Measurements from ENCODE around the gene UBL4B. TPM values are rescaled to one million over a fixed set of nuclear protein-coding genes. Genes with fewer than 3 reads are reported as not detected.

The UBL4B gene
- total RNA-seq, 6 experiments from 2014 or later, result not detected

DNA sequence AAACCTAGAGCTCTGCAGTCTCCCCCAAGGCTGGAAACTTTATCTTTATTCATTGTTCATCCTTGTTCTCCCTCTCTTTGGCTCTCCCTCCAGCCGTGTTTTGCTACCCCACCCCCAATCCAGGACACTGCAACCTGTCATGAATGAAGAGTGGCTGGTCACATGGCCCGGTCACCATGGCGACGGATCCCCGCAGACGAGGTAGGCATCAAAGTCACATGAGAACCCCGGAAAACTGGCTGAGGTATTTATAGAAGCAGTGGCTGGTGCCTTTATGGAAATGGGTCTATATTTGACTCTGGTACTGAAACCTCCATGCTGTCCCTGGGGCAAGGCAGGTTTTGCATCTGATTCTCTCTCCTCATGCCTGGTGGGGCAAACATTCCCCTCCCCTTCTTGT lies 24.7 kb downstream of the UBL4B start:
- Histone ChIP-seq H3K27ac (no peak overlapping the region), H3K9me3 (no peaks in the 10 kb centered on the region), H3K4me3 (no peak overlapping the region), H3K36me3 (no peaks in the 10 kb centered on the region), H3K27me3 (peaks cover 3 to 5% of the 10 kb centered on the region in 2 donors), H3K4me1 (no peaks in the 10 kb centered on the region)
- intact Hi-C loops (cut with DNase I), result no loop called here
- ATAC-seq (no peak), DNase-seq (no peak)
- WGBS (ENCODE audit: insufficient coverage, low coverage, low lambda C conversion rate, missing lambda C conversion rate), result 0% methylated on average over 7 of the region's 7 CpGs
- no peak for TF ChIP-seq POLR2A (IDR thresholded peaks at IDR 0.05)
- TF ChIP-seq, protein P1, sequence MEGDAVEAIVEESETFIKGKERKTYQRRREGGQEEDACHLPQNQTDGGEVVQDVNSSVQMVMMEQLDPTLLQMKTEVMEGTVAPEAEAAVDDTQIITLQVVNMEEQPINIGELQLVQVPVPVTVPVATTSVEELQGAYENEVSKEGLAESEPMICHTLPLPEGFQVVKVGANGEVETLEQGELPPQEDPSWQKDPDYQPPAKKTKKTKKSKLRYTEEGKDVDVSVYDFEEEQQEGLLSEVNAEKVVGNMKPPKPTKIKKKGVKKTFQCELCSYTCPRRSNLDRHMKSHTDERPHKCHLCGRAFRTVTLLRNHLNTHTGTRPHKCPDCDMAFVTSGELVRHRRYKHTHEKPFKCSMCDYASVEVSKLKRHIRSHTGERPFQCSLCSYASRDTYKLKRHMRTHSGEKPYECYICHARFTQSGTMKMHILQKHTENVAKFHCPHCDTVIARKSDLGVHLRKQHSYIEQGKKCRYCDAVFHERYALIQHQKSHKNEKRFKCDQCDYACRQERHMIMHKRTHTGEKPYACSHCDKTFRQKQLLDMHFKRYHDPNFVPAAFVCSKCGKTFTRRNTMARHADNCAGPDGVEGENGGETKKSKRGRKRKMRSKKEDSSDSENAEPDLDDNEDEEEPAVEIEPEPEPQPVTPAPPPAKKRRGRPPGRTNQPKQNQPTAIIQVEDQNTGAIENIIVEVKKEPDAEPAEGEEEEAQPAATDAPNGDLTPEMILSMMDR (IDR thresholded peaks at IDR 0.05), result no peak

DNA sequence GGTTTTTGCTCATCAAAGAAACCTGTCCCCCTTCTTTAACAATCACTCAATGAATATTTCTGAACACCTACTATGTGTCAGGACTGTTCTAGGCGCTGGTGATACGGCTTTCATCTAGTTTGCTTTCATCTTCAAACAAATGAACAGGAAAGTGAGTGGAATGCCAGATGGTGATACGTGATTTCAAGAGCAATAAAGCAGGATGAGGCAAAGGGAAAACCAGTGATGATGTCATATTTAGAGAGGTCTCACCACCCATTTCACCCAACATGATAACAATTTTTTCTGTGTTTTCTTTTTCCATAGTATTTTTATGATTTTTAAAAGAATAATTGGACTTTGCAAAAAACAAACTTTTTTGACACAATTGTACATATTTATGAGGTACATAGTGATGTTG lies 26.7 kb downstream of the UBL4B start:
- no peak for ATAC-seq
- DNase-seq, result no peak
- 56% methylated on average over 3 of the region's 3 CpGs for WGBS (ENCODE audit: insufficient coverage, low coverage, low lambda C conversion rate, missing lambda C conversion rate)
- Histone ChIP-seq H3K4me3 (no peak overlapping the region), H3K9me3 (no peaks in the 10 kb centered on the region), H3K4me1 (no peaks in the 10 kb centered on the region), H3K36me3 (no peaks in the 10 kb centered on the region), H3K27me3 (peaks cover 3 to 5% of the 10 kb centered on the region in 2 donors), H3K27ac (no peak overlapping the region)
- no peak for TF ChIP-seq POLR2A (IDR thresholded peaks at IDR 0.05)
- TF ChIP-seq, protein P1 (IDR thresholded peaks at IDR 0.05), result no peak
- intact Hi-C loops (cut with DNase I), result no loop called here

DNA sequence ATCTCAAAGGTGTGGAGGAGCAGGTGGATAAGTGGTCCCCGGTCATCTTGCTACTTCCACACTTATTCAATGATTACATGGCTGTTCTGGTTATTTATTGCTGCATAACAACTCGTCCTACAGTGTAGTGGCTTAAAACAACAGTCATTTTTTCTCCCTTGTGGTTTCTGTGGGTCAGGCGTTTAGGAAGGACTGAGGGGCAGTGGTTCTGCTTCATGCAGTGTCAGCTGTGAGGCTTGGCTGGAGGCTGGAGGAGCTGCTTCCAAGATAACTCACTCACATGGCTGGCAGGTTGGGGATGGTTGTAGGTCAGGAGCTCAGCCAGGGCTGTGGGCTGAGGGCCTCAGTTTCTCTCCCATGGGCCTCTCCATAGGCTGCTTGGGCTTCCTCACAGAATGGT lies 32.1 kb downstream of the UBL4B start:
- intact Hi-C loops (cut with DNase I), result no loop called here
- Histone ChIP-seq H3K4me3 (no peak overlapping the region), H3K9me3 (no peaks in the 10 kb centered on the region), H3K36me3 (no peaks in the 10 kb centered on the region), H3K27me3 (peaks cover 3 to 5% of the 10 kb centered on the region in 2 donors), H3K4me1 (no peaks in the 10 kb centered on the region), H3K27ac (no peak overlapping the region)
- ATAC-seq, result no peak
- 17% methylated on average over 3 of the region's 3 CpGs for WGBS (ENCODE audit: insufficient coverage, low coverage, low lambda C conversion rate, missing lambda C conversion rate)
- TF ChIP-seq POLR2A (IDR thresholded peaks at IDR 0.05), result no peak
- TF ChIP-seq, protein P1 (IDR thresholded peaks at IDR 0.05), result no peak
- DNase-seq, result no peak

DNA sequence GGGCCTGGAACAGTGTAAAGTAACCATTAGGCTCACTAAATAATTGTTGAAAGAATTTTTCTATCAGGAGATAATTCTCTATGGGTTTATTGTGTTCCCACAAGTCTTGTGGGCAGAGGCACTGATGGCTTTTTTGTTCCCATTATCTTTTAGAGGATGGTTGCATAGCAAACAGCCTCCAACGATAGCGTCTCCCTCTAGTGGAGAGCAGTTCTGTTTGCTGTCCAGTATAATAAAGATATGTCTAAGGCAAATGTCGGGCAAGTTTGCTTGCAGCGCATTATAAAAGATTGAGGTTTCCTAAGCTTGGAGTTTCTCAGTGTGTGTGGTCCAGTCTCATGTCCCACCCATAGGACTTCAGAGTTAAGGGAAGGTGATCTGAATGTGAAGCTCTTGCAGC lies 36.7 kb downstream of the UBL4B start:
- no peaks in the 10 kb centered on the region for H3K9me3 ChIP-seq
- no peaks in the 10 kb centered on the region for H3K36me3 ChIP-seq
- H3K4me1 ChIP-seq, result no peaks in the 10 kb centered on the region
- H3K27me3 ChIP-seq, result no peaks in the 10 kb centered on the region
- no peak for TF ChIP-seq POLR2A (IDR thresholded peaks at IDR 0.05)
- TF ChIP-seq, protein P1 (IDR thresholded peaks at IDR 0.05), result peak in 2 of 4 donors; percentile 24 to 25
- DNase-seq, result no peak
- no peak overlapping the region for H3K4me3 ChIP-seq
- no peak overlapping the region for H3K27ac ChIP-seq
- intact Hi-C loops (cut with DNase I), result no loop called here
- 39% methylated on average over 4 of the region's 4 CpGs for WGBS (ENCODE audit: insufficient coverage, low coverage, low lambda C conversion rate, missing lambda C conversion rate)
- no peak for ATAC-seq

Data from right lobe of liver (tissue), 6 donors.